Aorta (tissue), 5 donors: Measurements from ENCODE around the gene FAM107B. TPM values are rescaled to one million over a fixed set of nuclear protein-coding genes. Genes with fewer than 3 reads are reported as not detected.
A peak's percentile ranks its signal among the peaks of the same experiment; 100 is the strongest.

Source experiments
- ATAC-seq: fragments of 200-7000 bp; cut with Tn5 transposase; one replicate; pipeline ENCODE4 v1.9.1; 2022; ENCODE audit warnings: moderate library complexity; ENCODE audit not compliant: low FRiP score
- DNase-seq, 2 donors: peaks; one replicate each; pipeline ENCODE4 v3.0.0-alpha.2; 2020
- H3K27ac ChIP-seq, 2 donors: one replicate each; pipeline ENCODE4 v1.5.1; 2013; ENCODE audit warnings: low read length in 2 of 2, mild to moderate bottlenecking in 2 of 2, moderate library complexity in 2 of 2, control low read depth in 1 of 2, inconsistent platforms in 1 of 2, low read depth in 1 of 2
- H3K27me3 ChIP-seq, 2 donors: one replicate each; pipeline ENCODE4 v1.6.1; 2013; ENCODE audit warnings: control low read depth in 1 of 2, low read length in 1 of 2, mild to moderate bottlenecking in 1 of 2, moderate library complexity in 1 of 2; ENCODE audit not compliant: insufficient read depth in 2 of 2, control insufficient read depth in 1 of 2
- H3K36me3 ChIP-seq, 2 donors: one replicate each; pipeline ENCODE4 v1.6.1; 2013; ENCODE audit warnings: control low read depth in 1 of 2, low read length in 1 of 2, mild to moderate bottlenecking in 1 of 2; ENCODE audit not compliant: insufficient read depth in 2 of 2, control insufficient read depth in 1 of 2
- H3K4me1 ChIP-seq, 2 donors: one replicate each; pipeline ENCODE4 v1.6.1; 2013; ENCODE audit warnings: low read length in 2 of 2, control low read depth in 1 of 2, mild to moderate bottlenecking in 1 of 2, moderate library complexity in 1 of 2; ENCODE audit not compliant: insufficient read depth in 2 of 2, control insufficient read depth in 1 of 2
- H3K4me3 ChIP-seq, 2 donors: one replicate each; pipeline ENCODE4 v1.5.1; 2013; ENCODE audit warnings: low read length in 2 of 2, control low read depth in 1 of 2, mild to moderate bottlenecking in 1 of 2
- H3K9me3 ChIP-seq: one replicate; pipeline ENCODE4 v1.6.1; 2013; ENCODE audit warnings: mild to moderate bottlenecking, low read length; ENCODE audit not compliant: control insufficient read depth
- WGBS, 2 donors: extraction: QIAGEN DNeasy Blood & Tissue Kit; methylation state at CpG; one replicate each; pipeline ENCODE4 v1.1.7; 2013; 5-methylcytosine and 5-hydroxymethylcytosine counted together
- intact Hi-C, 2 donors: fragments of 100-400 bp; cut with DNase I; formaldehyde crosslinking; loops; one replicate each; pipeline versions ENCODE4 v1.14.2 to v1.15.0; 2022
- polyA plus RNA-seq, 2 donors: library from polyadenylated mRNA; stranded (reverse); fragments of 200-250 nt; gene quantifications; one replicate each; pipeline ENCODE4 v1.2.3, GENCODE V29; 2013
- total RNA-seq, 2 donors: library from RNA; stranded (reverse); fragmentation: NEBNext Ultra II Directional; extraction: Animal tissue kit (Norgen Biotek cat#: 25700); gene quantifications; one replicate each; pipeline ENCODE4 v1.2.1, GENCODE V29; 2021
- donor health status: healthy with polysubstance abuse.
- donor health status: Bipolar disorder and iron deficiency.
- donor health status: DM: no; HTN: no; CAD: no.
- donor health status: DM: no; HTN: no; CAD: no.
- donor health status: DM: yes; HTN: yes; CAD: no.

FAM107B gene
- total and polyA plus RNA-seq, 4 donors = 16.6 to 58.5 (median 33.1) TPM

DNA sequence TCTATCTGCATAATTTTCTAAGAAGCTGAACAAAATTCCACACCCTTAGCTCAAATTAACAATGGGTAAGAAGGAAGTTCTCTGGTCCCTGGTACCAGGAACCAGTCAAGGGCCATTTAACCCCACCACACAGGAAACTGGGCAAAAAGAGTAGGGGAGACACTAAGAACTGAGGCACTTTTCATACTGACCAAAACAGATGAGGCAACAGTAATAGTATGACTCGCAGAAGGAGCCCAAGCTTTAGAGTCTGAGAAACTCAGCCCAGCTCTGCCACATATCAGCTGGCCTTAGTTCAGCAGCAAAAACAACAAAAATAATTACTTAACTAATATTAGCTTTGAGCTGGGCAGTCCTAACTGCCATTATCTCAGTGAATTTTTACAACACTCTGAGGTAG, 221.2 kb downstream of the FAM107B start:
- Histone ChIP-seq H3K27me3 (no peaks in the 10 kb centered on the region), H3K4me1 (peaks cover 0 to 8% of the 10 kb centered on the region in 2 donors), H3K9me3 (no peaks in the 10 kb centered on the region), H3K4me3 (no peak overlapping the region), H3K36me3 (no peaks in the 10 kb centered on the region), H3K27ac (peak overlapping the region; percentile 35 to 54)
- WGBS, 2 donors = 4 to 6% methylated on average over 1 of the region's 1 CpG
- ATAC-seq (no peak), DNase-seq (no peak)
- intact Hi-C loops = no loop called here

DNA sequence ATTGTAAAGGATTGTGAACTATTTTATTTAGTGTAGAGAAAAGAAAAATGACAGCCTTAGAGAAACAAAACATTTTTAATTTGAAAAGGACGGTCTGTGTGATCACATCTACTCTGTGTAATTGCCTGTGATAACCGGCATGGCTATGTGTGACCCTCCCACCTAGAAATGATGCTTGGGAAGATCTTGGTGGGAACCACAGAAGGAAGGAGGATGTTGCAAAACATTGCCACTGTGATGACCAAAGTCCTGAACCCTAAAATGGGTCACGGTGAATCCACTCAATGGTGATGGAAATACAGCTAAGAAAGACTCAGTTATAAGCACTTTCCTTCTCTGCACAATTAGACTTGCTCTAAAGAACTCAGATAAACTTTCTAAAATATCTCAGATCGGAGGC, 222.7 kb downstream of the FAM107B start:
- H3K4me3 ChIP-seq = no peak overlapping the region
- no peaks in the 10 kb centered on the region for H3K27me3 ChIP-seq
- WGBS, 2 donors = 80 to 94% methylated on average over 4 of the region's 4 CpGs
- no peak for ATAC-seq
- peaks cover 0 to 8% of the 10 kb centered on the region in 2 donors for H3K4me1 ChIP-seq
- DNase-seq = no peak
- no peak overlapping the region for H3K27ac ChIP-seq
- no peaks in the 10 kb centered on the region for H3K36me3 ChIP-seq
- H3K9me3 ChIP-seq = no peaks in the 10 kb centered on the region
- intact Hi-C loops = no loop called here

GRCh38 chr10:14550471-14550981, 224.2 kb downstream of the FAM107B start:
- H3K4me1 ChIP-seq = peaks cover 0 to 6% of the 10 kb centered on the region in 2 donors
- intact Hi-C loops = no loop called here
- DNase-seq (no peak), ATAC-seq (no peak)
- no peak overlapping the region for H3K4me3 ChIP-seq
- no peaks in the 10 kb centered on the region for H3K9me3 ChIP-seq
- 90 to 93% methylated on average over 6 of the region's 6 CpGs for WGBS, 2 donors
- no peaks in the 10 kb centered on the region for H3K36me3 ChIP-seq
- H3K27me3 ChIP-seq = no peaks in the 10 kb centered on the region
- H3K27ac ChIP-seq = no peak overlapping the region

- ATAC-seq (no peak), DNase-seq (no peak)
- 56 to 65% methylated on average over 6 of the region's 6 CpGs for WGBS, 2 donors
- Histone ChIP-seq H3K36me3 (no peaks in the 10 kb centered on the region), H3K4me3 (no peak overlapping the region), H3K9me3 (no peaks in the 10 kb centered on the region), H3K27me3 (no peaks in the 10 kb centered on the region), H3K4me1 (peaks cover 0 to 6% of the 10 kb centered on the region in 2 donors), H3K27ac (no peak overlapping the region)
- intact Hi-C loops = no loop called here
Measured at GRCh38 chr10:14549496-14549895, 225.2 kb downstream of the FAM107B start.

DNA sequence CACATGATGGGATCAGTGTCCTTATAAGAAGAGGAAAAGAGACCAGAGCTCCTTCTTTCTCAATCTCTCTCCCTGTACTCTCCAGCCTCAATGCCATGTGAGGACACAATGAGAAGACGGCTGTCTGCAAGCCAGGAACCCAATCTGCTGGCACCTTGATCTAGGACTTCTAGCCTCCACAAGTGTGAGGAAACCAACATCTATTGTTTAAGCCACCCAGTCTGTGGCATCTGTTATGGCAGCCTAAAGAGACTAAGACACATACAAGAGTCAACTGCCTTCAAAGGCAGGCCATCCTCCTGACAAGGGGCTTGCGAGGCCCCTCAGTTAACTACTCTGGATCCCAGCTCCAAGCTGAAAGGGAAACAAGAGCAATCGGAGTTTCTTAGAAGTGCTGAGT, 225.7 kb downstream of the FAM107B start:
- no peaks in the 10 kb centered on the region for H3K27me3 ChIP-seq
- peaks cover 0 to 4% of the 10 kb centered on the region in 2 donors for H3K4me1 ChIP-seq
- no peak for DNase-seq
- WGBS, 2 donors = 60 to 62% methylated on average over 3 of the region's 3 CpGs
- no peak overlapping the region for H3K4me3 ChIP-seq
- no peaks in the 10 kb centered on the region for H3K36me3 ChIP-seq
- no peaks in the 10 kb centered on the region for H3K9me3 ChIP-seq
- intact Hi-C loops = no loop called here
- no peak for ATAC-seq
- peak overlapping the region in 1 of 2 donors; percentile 39 for H3K27ac ChIP-seq

DNA sequence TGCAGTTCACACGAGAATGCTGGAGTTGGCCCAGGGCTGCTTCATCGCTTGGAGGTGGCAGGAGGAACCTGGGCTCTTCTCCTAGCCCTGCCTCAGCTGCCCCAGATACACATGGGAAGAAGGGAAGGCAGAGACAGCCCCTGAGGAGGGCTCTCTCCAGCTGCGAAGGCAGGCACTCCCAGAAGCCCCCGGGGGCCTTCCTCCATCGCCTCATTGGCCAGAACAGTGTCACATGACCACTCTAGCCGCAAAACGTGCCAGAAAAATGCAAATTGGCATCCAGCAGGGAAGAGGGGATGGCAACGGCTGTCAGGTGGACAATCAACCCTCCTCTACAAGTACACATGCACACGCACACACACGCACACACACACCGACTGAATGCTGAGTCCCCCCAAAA, 226.2 kb downstream of the FAM107B start:
- H3K4me1 ChIP-seq = peaks cover 0 to 2% of the 10 kb centered on the region in 2 donors
- intact Hi-C loops = no loop called here
- H3K9me3 ChIP-seq = no peaks in the 10 kb centered on the region
- ATAC-seq (no peak), DNase-seq (no peak)
- no peaks in the 10 kb centered on the region for H3K27me3 ChIP-seq
- H3K4me3 ChIP-seq = no peak overlapping the region
- H3K36me3 ChIP-seq = no peaks in the 10 kb centered on the region
- 82 to 84% methylated on average over 9 to 11 of the region's 11 CpGs for WGBS, 2 donors
- H3K27ac ChIP-seq = no peak overlapping the region

DNA sequence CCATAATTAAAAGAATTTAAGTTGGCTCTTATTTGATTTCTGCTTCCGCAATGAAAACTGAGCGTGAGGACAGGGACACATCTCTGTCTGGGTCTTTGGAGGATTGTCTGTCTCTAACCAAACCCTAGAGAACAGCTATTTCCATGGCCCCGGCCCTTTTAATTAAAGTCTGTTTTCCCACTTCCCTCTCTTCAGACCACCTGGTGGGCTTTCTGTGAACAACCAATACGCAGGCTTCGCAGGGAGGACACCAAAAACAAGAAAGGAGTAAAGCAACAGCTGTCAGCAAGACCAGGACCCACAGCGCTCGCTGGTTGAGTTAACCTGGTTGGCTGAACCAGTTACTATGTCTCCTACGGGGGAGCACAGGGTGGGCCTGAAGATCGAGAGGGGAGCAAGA, 226.9 kb downstream of the FAM107B start:
- DNase-seq (no peak), ATAC-seq (no peak)
- WGBS, 2 donors = 90% methylated on average over 9 of the region's 9 CpGs
- Histone ChIP-seq H3K27ac (no peak overlapping the region), H3K4me1 (no peaks in the 10 kb centered on the region), H3K36me3 (no peaks in the 10 kb centered on the region), H3K4me3 (no peak overlapping the region), H3K27me3 (no peaks in the 10 kb centered on the region), H3K9me3 (no peaks in the 10 kb centered on the region)
- intact Hi-C loops = no loop called here

GRCh38 chr10:14545827-14546226, 228.9 kb downstream of the FAM107B start:
- Histone ChIP-seq H3K27ac (no peak overlapping the region), H3K9me3 (no peaks in the 10 kb centered on the region), H3K36me3 (no peaks in the 10 kb centered on the region), H3K27me3 (no peaks in the 10 kb centered on the region), H3K4me1 (no peaks in the 10 kb centered on the region), H3K4me3 (no peak overlapping the region)
- ATAC-seq = no peak
- WGBS, 2 donors = 47 to 49% methylated on average over 4 of the region's 4 CpGs
- intact Hi-C loops = no loop called here
- DNase-seq = no peak

- ATAC-seq (no peak), DNase-seq (no peak)
- intact Hi-C loops = loop anchor here in 1 of 2 donors (5.0 kb wide), 1 partner anchor 42 kb away; no protein-coding TSS in a partner anchor
- WGBS, 2 donors = 78 to 80% methylated on average over 3 of the region's 3 CpGs
- Histone ChIP-seq H3K9me3 (no peaks in the 10 kb centered on the region), H3K4me3 (no peak overlapping the region), H3K4me1 (no peaks in the 10 kb centered on the region), H3K27me3 (no peaks in the 10 kb centered on the region), H3K27ac (no peak overlapping the region), H3K36me3 (no peaks in the 10 kb centered on the region)
Measured at GRCh38 chr10:14543904-14544210, 230.8 kb downstream of the FAM107B start.
